Measurements from ENCODE around the gene NTPCR.

NTPCR gene

DNA sequence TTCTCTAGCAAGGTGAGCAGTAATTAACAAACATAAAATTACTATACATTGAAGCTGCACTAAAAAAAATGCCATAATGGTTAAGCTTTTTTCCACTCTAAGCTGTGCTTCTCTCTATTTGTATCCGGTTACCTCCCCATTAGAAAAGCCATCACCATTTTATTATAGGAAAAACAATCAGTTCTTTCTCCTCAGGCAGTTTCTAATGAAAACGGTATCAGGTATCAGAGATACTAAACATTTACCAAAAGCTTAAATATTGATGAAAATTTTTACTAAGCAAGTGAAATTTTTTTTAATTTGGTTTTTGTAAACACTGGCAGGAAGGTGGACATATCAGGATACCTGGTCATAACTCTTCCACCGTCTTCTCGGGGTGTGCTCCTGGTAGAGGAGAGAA lies 14.2 kb downstream of the NTPCR start:
- DNase-seq = no peak

DNA sequence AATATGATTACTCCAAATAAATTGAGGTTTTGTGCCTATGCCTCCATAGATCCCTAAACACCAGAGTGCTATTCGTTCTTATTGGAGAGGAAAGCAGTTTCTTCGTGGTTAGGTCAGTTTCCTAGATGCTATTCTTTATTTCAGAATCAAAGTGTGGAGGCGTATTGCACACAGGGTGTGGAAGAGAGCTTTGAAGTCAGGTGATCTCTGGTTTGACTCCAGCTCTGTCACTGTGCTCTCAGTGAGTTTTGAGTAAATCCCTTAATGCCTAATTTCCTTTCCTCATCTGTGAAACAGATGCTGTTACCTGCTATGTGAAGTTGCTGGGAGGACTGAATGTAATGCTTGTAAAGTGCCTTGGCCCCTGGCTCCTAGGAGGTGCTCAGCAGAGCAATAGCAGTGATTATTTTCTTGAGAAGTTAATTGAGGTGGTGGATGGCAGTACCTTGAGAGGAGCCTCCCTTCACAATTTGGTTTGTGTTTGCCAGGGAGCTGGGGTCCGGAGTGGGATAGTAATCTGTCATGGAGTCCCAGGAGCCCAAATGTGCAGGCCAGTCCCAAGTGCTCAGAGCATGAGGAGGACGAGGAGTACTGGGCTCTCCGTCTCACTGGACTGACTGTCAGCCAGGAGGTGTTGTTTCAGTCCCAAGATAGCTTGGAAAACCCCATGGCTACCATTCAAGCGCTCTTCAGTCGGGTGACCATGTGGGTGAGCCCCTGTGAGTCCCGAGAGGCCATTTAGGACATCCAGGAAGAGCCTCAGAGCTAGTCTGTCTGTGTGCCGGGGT lies 14.9 kb downstream of the NTPCR start:
- DNase-seq = no peak

DNA sequence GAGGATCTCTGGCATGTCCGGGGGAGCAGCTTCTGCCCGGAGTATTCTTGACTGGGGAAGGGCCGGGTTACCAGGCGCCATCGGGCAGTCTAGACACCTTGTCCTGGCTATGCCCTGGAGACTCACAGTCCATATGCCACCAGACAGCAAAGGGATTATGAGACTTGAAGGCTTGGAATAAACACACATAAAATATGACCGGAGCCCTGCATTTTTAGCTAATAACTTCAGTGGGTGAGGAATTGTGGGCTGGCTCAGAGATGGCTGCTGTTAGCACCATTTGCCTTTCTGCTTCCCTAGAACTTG lies 15.5 kb downstream of the NTPCR start:
- no peak for DNase-seq

DNA sequence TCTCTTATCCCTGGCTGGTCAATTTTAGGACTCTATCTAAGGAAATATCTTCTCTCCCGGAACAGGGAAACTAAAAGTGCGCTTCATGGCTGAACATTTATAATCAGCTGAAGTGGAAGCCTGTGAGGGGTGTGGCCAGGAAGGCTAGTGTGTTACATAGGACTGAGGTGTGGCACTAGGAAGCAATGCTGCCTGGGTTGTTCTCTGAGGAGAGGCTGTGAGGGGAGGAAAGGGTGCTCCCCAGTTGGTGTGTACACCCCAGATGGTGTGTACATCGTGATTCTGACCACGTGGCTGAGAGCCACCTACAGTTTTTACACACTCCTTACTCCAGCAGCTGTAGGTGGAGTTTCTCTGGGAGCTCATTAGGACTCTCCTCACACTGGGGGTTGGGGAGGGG lies 16.3 kb downstream of the NTPCR start:
- no peak for DNase-seq

DNA sequence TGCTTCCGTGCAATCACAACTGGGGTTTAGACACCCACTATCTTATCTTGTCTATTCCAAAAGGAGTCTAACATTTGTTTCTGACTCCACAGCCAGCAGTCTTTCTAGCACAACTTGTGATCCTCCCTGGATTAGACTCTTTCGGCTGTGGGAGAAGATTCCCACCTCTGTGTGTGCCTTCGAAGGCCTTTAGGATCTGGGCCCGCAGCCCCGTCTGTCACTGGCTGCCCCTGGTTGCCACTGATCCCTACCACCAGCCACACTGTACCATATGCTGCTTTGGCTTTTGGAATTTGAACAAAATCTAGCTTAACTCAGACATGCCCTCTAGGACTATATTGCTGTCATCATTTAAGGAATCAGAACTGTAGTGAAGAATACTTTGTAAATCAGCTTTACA lies 18.0 kb downstream of the NTPCR start:
- DNase-seq = no peak

DNA sequence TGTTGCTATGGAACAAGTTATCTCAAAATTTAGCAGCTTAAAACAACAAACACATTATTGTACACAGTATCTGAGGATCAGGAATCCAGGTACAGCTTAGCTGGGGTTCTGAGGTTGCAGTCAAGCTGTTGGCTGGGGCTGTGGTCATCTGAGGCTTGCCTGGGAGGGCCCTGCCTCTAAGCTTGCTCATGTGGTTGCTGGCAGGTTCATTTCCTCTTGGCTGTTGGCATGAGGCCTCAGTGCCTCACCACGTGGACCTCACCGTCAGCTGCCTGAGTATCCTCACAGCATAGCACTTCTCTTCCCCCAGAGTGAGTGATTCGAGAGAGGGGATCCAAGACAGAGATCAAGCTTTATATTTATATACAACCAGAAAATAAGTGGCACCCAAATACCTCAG lies 18.6 kb downstream of the NTPCR start:
- DNase-seq = peak; percentile 25

DNA sequence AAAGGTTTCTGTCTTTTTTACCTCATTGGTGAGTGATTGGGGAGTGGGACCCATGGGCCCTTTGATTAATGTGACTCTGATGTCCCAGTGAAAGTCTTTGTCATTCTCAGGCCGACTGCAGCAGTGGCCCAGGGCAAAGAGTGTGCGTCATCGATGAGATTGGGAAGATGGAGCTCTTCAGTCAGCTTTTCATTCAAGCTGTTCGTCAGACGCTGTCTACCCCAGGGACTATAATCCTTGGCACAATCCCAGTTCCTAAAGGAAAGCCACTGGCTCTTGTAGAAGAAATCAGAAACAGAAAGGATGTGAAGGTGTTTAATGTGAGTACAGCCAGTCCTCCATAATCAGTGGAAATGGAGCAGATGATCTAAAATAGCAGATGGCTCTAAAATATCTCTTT lies 19.4 kb downstream of the NTPCR start:
- DNase-seq = no peak

DNA sequence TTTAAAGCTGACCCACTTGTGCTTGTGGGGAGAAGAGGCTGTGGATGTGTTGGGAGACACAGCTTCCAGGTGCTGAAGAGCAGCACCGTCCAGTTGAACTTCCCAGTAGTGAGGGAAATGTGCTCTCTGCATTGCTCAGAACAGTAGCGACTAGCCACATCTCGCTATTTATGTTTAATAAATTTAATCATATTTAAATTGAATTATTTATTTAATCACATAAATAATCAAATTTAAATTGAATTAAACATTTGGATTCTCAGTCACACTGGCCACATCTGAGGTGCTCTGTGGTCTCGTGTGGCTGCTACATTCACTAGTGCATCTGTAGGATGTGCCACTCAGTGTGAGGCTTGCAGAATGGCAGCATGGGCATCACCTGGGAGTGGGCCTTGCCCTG lies 20.1 kb downstream of the NTPCR start:
- no peak for DNase-seq

DNA sequence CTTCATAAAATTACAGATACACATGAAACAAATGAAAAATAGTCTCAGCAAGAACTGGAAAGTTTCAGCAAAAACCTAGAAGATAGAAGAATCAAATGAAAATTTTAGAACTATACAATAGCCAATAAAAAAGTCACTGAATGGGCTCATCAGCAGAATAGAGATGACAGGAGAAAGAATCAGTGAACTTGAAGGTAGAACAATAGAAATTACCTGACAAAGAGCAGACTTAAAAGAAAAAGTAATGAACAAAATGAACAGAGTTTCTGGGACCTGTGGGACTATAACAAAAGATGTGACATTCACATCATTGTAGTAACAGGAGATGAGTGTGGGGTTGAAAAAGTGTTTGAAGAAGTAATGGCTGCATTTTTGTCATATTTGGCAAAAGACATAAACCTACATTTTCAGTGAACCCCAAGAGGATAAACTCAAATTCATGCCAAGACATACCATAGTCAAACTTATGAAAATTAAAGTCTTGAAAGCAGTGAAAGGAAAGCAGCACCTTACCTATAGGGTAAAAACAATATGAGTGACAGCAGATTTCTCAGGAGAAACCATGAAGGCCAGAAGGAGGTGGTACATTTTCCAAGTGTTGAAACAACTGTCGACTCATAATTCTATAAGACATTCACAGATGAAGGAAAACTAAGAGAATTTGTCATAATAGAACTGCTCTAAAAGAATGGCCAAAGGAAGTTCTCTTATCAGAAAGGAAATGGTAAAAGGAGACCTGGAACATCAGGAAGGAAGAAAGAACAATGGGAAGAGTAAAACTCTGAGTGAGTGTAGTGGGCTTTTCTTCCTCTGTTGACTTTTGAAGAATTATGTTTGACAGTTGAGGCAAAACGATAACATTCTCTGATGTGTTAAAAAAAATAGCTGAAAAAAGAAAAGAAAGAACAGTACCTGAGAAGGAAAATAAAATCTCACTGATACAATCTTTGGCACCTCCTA lies 23.5 kb downstream of the NTPCR start:
- DNase-seq = no peak

DNA sequence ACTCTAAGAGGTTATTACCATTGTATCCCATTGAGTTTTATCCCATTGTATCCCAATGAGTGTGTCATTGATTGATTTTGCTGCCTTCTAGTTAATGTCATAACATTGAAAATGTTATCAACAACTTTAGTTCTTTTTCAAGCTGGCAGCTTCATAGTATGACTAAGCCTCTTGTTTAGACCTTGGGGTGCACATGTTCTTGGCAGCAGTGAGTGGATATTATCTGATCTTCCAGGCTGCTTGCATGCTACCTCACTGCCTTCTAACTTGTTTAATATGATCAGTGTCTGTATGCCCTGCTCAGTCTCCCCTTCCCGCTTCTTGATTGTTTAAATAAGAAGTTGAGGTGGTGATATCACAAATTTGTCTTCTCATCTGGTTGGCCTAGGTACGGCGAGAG lies 24.6 kb downstream of the NTPCR start:
- DNase-seq = no peak

DNA sequence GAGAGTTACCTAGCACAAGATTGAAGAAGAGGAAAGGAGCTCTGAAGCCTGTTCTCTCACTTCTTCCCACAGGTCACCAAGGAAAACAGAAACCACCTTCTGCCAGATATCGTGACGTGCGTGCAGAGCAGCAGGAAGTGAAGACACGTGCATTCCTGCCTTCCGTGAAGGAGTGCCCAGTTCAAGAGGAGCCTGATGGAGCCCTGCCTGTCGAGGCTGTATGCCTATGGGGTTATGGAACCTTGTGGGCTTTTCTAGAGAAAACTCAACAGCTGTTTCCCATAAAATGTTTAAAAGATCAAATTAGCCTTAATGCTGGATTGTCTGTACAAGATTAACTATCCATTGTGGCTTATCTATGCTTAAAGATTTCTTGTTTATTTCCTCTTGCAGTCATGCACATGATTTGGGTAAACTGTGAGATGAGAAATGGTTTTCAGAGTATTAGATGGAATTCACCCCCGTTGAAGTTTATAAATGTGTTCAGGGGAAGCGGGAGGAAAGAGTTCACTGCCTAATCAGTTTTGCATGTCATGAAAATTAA lies 27.8 kb downstream of the NTPCR start:
- peak; percentile 11 for DNase-seq

DNA sequence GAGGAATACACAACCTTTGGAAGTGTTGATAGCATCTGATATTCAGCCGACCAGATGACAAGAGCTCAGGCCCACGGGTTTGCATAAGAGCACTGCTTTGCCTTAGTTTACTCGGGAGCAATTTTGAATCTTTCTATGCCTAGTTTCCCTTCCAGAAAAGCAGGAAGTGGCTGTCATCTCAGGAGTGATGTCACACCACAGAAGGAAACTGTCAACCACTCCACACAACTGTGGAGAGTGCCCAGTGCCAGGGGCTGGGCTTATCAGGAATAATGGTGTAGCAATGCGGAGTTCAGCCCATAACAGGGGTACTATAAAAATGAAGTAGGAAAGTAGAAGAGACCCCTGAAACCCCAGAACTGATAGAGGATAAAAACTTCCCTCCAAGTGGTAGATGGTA lies 28.4 kb downstream of the NTPCR start:
- peak; percentile 36 for DNase-seq

DNA sequence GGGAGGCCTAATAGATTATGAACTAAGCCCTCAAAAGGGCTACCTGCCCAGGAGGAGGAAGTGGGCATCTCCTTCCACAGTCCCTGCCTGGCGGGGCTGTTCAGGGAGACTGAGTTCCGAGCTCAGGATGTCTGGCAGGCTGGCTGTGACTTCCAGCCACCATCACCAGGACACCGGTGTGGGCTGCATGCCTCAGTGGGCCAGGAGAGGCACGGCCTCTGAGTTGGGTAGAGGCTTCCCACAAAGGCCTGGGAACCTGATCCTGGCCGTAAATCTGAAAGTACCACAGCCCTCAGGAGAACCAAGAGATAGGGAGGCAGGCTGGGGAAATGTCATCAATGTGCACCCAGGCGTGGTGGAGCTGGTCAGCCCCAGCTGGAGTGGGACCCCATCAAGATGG lies 29.1 kb downstream of the NTPCR start:
- DNase-seq = no peak

DNA sequence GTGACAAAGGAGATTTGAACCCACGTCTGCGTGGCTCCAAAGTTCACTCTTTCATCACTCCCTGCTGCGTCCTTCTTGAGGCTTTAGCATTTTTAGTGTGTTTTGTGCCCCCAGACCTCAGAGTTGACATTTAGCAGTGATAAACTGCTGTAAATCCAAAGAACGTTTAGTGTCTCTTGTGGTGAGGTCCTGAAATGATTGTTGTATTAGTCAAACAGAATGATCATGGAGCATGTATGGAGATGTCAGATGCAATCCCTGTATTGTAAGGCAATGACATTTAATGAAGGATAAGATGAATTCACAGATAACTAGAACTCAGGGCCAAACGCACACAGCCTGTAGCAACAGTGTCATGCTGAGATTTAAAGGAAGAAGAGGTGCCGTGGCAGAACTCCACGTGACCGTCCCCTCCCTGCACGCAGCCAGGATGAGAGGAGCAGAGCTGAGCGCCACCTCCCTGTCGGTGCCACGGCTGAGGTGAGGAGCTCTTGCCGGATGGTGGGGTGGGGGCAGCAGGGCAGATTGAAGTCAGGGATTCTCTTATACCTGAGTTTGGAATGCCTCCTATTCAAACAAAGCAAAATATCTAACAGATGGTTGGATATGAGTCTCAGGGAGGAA lies 30.1 kb downstream of the NTPCR start:
- no peak for DNase-seq

DNA sequence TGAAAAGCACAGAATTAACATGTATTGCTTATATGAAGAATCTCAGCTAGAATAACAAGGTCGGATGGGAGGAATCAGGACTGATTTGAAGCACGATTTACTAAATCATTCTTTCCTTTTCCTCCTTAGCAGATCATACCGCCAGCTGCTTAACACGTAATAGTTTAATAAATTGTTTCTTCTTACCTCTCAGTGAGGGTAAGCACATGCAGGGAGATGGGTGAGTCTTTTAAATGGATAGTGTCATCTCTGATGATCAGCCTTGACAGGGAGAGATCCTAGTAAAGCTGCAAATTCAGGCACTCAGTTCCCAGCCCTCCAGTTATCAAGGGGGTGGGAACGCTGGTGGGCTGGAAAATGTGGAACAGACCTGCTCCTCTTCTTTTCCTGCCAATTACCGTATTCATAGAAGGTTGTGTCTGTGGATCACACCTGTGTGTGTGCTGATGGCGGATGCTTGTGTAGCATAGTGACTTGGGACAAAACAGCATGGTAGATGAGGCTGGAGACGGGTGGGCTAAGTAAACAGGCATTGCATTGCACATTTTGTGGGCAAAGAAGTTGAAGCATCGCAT lies 30.7 kb downstream of the NTPCR start:
- no peak for DNase-seq

DNA sequence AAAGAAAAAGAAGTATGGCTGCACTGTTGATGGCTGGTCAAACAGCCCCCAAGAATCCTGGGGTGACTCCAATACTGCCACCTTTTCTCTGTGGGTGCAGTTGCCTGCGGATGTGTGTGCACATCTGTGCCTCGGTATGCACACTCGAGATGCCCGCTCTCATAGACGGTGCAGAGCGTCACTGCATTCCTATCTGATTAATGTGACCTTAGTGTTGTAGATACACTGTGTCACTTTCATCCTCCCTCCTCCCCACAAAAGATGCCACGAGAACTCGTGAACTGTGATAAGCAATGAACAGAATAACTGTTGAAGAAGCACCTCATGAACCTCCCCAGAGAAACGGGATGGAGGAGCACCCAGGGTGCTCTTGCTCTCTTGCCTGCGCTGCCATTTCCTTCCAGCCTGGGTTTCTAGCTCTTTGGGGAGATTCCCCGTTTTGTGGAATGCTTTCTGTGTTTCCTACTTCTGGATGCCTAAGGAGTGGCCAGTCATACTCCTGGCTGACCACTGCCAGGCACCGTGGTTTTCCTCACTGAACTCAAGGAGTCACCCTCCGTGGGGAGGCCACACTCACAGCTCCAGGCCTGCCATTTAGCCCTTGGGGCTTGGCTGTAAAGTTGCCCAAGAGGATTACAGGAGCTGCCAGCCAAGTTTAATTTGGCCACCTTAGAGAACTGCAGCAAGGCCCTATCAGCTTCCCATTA lies 32.0 kb downstream of the NTPCR start:
- no peak for DNase-seq

DNA sequence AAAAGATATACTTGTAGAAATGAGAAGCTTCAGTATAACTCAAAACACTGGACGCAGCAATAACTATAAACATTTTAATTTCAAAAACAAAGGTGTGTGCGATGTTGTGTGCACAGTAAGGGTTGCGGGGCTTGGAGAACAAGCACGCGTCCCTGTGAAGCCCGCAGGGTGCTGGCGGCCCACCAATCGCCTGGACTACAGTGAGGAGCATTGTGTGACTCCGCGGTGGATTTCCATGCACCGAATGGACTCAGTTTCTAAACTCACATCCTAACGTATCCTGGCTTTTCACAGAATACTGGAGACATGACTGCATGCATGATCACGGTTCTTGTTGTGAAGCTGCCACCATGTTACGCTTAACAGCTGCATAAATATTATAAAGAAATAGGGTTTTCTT lies 33.0 kb downstream of the NTPCR start:
- DNase-seq = no peak

DNA sequence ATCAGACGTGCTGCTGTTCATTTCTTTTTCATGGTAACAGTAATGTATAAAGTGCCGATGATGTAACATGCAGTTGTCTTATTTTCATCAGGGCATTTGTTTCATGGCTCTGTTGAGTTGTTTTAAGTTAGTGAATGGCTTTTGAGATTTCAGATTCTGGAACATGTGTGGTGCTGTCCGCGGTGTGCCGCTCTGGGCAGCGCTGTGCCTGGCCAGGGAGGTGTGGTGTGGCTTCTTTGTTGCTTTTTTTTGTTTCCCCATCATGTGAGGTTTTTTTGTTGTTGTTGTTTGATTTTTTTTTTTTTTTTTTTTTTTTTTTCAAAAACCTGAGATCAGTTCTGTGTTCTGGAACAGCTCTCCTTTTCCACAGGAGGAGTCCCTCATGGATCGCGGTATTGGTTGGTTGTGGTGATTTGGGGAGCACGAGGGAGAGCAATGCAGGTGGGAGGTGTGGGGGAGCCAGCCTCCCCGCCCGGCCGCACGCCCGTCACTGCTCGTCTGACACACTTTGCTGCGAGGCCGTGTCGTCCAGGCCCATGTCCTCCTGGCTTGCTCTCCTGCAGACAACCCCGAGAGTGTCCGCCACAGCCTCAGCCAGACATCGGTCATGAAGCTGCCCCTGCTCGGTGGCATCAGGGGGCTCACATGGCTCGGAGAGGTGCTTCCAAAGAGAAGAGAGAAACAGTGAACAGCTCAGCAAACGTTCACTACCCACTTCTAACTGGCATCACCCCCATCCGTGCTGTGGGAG lies 33.6 kb downstream of the NTPCR start:
- DNase-seq = no peak

DNA sequence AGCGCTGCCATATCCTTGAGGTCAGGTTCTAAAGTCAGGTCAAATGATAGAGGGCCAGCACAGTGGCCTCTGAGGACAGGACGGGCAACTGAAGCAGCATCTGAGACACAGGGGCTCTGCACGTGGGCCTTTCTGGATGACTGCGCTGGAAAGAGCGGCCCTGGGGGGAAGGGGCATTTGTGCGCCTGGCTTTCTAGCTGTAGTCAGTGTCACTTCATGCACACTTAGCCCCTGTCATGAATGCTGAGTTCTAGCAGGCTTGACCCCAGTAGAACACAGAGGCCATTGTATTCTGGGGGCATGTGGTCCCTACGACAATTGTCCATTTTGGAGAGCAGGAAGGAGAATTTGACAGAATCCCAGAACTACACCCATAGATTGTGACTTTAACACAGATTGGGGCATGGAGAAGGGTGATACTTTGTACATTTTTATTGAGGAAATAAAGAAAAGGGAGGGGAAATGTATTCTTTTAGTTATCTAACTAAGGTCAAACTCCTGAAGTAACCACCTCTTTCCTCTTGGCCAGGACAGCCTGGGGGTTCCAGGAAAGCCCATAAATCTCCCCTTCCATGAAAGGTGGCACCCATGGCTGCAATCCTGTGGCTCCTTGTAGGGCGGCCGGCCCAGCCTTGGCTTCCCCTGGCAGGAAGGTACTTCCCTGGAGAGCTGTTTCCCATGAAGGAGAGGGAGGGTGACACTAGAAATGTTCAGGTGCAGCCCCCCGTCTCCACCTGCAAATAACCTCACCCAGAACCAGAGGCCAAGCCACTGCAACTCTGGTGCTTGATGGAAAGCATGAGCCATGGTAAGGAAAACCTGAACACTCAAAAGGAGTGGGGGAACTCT lies 34.4 kb downstream of the NTPCR start:
- DNase-seq = no peak

DNA sequence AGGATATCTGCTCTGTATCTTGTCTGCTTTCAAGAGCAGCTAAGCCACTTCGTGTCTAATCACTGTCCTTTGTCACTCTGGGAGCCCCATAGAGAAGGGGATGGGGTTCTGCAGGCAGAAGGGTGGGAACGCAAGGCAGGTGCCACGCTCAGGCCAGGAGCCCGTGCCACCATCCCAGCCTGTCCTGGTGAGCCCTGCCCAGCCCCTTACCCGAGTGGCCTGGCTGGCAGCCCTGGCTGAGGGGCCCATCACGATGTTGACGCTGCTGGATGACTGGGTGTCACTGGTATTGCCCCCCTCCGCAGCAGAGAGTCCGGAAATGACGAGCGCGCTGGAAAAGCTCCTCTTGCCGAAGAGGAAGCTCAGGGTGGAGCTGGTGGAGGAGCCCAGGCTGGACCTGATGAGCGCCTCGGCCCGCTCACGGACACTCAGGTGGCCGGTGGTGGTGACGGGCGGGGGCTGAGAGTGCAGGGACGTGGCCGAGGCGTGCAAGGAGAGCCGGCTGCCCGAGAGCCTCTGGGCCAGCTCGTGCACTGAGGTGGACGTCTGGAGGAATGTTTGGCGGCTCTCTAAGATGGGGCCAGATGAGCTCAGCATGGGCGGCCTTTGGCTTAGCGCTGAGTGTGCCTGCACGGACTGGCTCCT lies 35.6 kb downstream of the NTPCR start:
- DNase-seq = no peak

Data from suppressor macrophage treated with lipopolysaccharide for 4 hours (primary cell).